Keratinocyte (primary cell): ENCODE results near the gene ADAM12.

ENCODE experiments used
- EZH2 ChIP-seq: IDR thresholded peaks from one replicate; pipeline ENCODE4 v1.6.1; 2012; ENCODE audit warnings: inconsistent platforms, mild to moderate bottlenecking, low read length, moderate library complexity
- TF ChIP-seq, protein P1 (sequence below), 3 experiments: IDR thresholded peaks in 1 of 3; conservative IDR thresholded peaks in 1 of 3; optimal IDR thresholded peaks in 1 of 3; 2 replicates in 2 of 3; 3 replicates in 1 of 3; pipeline versions ENCODE3 to v1.5.1; 2011; ENCODE audit warnings: low read length in 3 of 3, mild to moderate bottlenecking in 3 of 3, moderate library complexity in 2 of 3, control low read depth in 1 of 3, inconsistent platforms in 1 of 3; ENCODE audit not compliant: insufficient read depth in 2 of 3; ENCODE audit errors: extremely low read depth in 1 of 3

DNA sequence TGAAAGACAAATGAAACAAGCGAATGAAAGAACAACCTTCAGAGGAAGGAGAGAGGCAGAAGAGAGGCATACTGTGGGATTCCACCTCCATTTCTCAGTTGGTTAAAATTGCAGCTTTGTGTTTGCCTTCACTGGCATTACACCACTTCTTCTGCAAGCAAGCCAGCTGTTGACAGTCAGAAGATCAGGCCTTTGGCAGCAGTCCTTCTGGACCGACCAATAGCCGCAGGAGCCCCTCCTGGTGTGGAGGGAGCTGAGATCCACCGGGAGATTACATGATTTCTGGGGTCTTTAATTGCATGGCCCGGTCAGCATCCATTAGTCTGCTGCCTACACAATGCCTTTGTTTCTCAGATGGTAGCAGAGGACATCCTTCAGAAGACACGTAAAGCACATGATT lies 206.7 kb downstream of the ADAM12 start:
- TF ChIP-seq, protein P1, sequence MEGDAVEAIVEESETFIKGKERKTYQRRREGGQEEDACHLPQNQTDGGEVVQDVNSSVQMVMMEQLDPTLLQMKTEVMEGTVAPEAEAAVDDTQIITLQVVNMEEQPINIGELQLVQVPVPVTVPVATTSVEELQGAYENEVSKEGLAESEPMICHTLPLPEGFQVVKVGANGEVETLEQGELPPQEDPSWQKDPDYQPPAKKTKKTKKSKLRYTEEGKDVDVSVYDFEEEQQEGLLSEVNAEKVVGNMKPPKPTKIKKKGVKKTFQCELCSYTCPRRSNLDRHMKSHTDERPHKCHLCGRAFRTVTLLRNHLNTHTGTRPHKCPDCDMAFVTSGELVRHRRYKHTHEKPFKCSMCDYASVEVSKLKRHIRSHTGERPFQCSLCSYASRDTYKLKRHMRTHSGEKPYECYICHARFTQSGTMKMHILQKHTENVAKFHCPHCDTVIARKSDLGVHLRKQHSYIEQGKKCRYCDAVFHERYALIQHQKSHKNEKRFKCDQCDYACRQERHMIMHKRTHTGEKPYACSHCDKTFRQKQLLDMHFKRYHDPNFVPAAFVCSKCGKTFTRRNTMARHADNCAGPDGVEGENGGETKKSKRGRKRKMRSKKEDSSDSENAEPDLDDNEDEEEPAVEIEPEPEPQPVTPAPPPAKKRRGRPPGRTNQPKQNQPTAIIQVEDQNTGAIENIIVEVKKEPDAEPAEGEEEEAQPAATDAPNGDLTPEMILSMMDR (optimal IDR thresholded peaks at IDR 0.05 in 1 of 3, IDR thresholded peaks at IDR 0.05 in 1 of 3, conservative IDR thresholded peaks at IDR 0.05 in 1 of 3; ENCODE audit: extremely low read depth in 1 of 3, insufficient read depth in 2 of 3, low read length in 3 of 3), result no peak
- no peak for TF ChIP-seq EZH2
